A673 (cell line): ENCODE data around the gene CRISPLD2. TPM values are rescaled to one million over a fixed set of nuclear protein-coding genes. Genes with fewer than 3 reads are reported as not detected.

Experiments used
- BruUV-seq: library from RNA; stranded (reverse); fragments of 400-500 nt; replicated peaks from 2 replicates; lab custom pipeline; 2021; lab: Mats Ljungman, UMichigan
- CTCF ChIA-PET: fragments of 300-600 bp; sonication (Branson Sonifier 250); formaldehyde crosslinking; loops from one replicate; lab custom pipeline; 2022; ENCODE audit warnings: antibody characterized with exemption; lab: Charles Lee
- POLR2A ChIA-PET: fragments of 300-600 bp; sonication (Branson Sonifier 250); formaldehyde crosslinking; loops from one replicate; lab custom pipeline; 2022; ENCODE audit warnings: antibody characterized with exemption; ENCODE audit not compliant: low non-redundant PET; lab: Charles Lee
- DNase-seq: peaks from one replicate; pipeline ENCODE4 v3.0.0-alpha.2; 2015; ENCODE audit warnings: low spot score
- H3K27ac ChIP-seq: fragments of 200-600 bp; sonication (generic); 2 replicates; pipeline ENCODE4 v1.5.1; 2016; ENCODE audit warnings: mixed run types, low read depth, mild to moderate bottlenecking, mixed read lengths, antibody characterized with exemption, low read length; ENCODE audit not compliant: poor library complexity, severe bottlenecking
- H3K27me3 ChIP-seq: fragments of 200-600 bp; sonication (generic); replicated peaks from 2 replicates; pipeline ENCODE4 v1.6.1; 2017; ENCODE audit warnings: mixed run types, low read depth, mild to moderate bottlenecking, mixed read lengths, antibody characterized with exemption, low read length; ENCODE audit not compliant: insufficient read depth, poor library complexity
- H3K36me3 ChIP-seq: fragments of 200-600 bp; sonication (generic); 2 replicates; pipeline ENCODE4 v1.6.1; 2016; ENCODE audit warnings: mixed run types, mild to moderate bottlenecking, mixed read lengths, antibody characterized with exemption, low read length; ENCODE audit not compliant: insufficient read depth, poor library complexity, severe bottlenecking
- H3K4me1 ChIP-seq: fragments of 200-600 bp; sonication (generic); 2 replicates; pipeline ENCODE4 v1.6.1; 2017; ENCODE audit warnings: mixed run types, mild to moderate bottlenecking, mixed read lengths, antibody characterized with exemption, low read length; ENCODE audit not compliant: insufficient read depth, poor library complexity, severe bottlenecking
- H3K4me3 ChIP-seq: fragments of 200-600 bp; sonication (generic); 2 replicates; pipeline ENCODE4 v1.5.1; 2016; ENCODE audit warnings: low read depth, mixed run types, mild to moderate bottlenecking, mixed read lengths, low read length; ENCODE audit not compliant: poor library complexity, severe bottlenecking
- H3K9me3 ChIP-seq: fragments of 200-600 bp; sonication (generic); 2 replicates; pipeline ENCODE4 v1.6.1; 2016; ENCODE audit warnings: mixed run types, low read depth, mild to moderate bottlenecking, mixed read lengths, antibody characterized with exemption, low read length; ENCODE audit not compliant: poor library complexity, severe bottlenecking
- CTCF ChIP-seq: fragments of 300-800, 200-600 bp; sonication (generic); conservative IDR thresholded peaks from 2 replicates; pipeline ENCODE4 v1.5.1; 2017; ENCODE audit warnings: low read depth, mild to moderate bottlenecking, antibody characterized with exemption, low read length, moderate library complexity, mixed read lengths
- EZH2 ChIP-seq: fragments of 200-600 bp; sonication (generic); IDR thresholded peaks from 2 replicates; pipeline ENCODE4 v1.6.1; 2017; ENCODE audit warnings: borderline replicate concordance, low read depth, mild to moderate bottlenecking, mixed read lengths, antibody characterized with exemption, low read length; ENCODE audit not compliant: poor library complexity, severe bottlenecking
- intact Hi-C: fragments of 100-400 bp; cut with micrococcal nuclease; formaldehyde crosslinking; loops from one replicate; pipeline ENCODE4 v1.10.0; 2022; ENCODE audit not compliant: unreplicated experiment
- total RNA-seq: library from RNA; stranded (reverse); gene quantifications from 2 replicates; pipeline ENCODE4 v1.2.3, GENCODE V29; 2021

The CRISPLD2 gene
- total RNA-seq, 1 experiment from 2014 or later: 0.32 TPM

GRCh38 chr16:84918006-84918909, 98.5 kb downstream of the CRISPLD2 start:
- intact Hi-C loops: no loop called here

GRCh38 chr16:84919269-84919668, 99.5 kb downstream of the CRISPLD2 start:
- ChIA-PET POLR2A (no interaction called here), CTCF (no interaction called here)
- Histone ChIP-seq H3K9me3 (no peaks in the 10 kb centered on the region), H3K4me3 (no peak overlapping the region), H3K27ac (no peak overlapping the region), H3K36me3 (no peaks in the 10 kb centered on the region), H3K4me1 (no peaks in the 10 kb centered on the region), H3K27me3 (peaks cover 39% of the 10 kb centered on the region)
- TF ChIP-seq CTCF (no peak), EZH2 (no peak)
- intact Hi-C loops: no loop called here
- DNase-seq: no peak
- BruUV-seq: no TSS peak

More at GRCh38 chr16:84918006-84918909, 98.5 kb downstream of the CRISPLD2 start:
- CTCF ChIA-PET: no interaction called here
- POLR2A ChIA-PET: no interaction called here
- peaks cover 44% of the 10 kb centered on the region for H3K27me3 ChIP-seq
- H3K4me1 ChIP-seq: no peaks in the 10 kb centered on the region
- H3K27ac ChIP-seq: no peak overlapping the region
- no peak overlapping the region for H3K4me3 ChIP-seq
- TF ChIP-seq EZH2: no peak
- no TSS peak for BruUV-seq
- DNase-seq: no peak
- no peaks in the 10 kb centered on the region for H3K36me3 ChIP-seq
- no peaks in the 10 kb centered on the region for H3K9me3 ChIP-seq

- POLR2A ChIA-PET: no interaction called here
- TF ChIP-seq EZH2 (no peak), CTCF (no peak)
- Histone ChIP-seq H3K27me3 (peaks cover 39% of the 10 kb centered on the region), H3K4me3 (no peak overlapping the region), H3K27ac (no peak overlapping the region), H3K4me1 (no peaks in the 10 kb centered on the region), H3K36me3 (no peaks in the 10 kb centered on the region), H3K9me3 (no peaks in the 10 kb centered on the region)
- DNase-seq: no peak
- CTCF ChIA-PET: no interaction called here
- intact Hi-C loops: no loop called here
- BruUV-seq: no TSS peak
Measured at GRCh38 chr16:84919708-84920107, 99.9 kb downstream of the CRISPLD2 start.
